ENCODE results near the gene CAPN13. TPM values are rescaled to one million over a fixed set of nuclear protein-coding genes. Genes with fewer than 3 reads are reported as not detected.

The CAPN13 gene
- total RNA-seq, 1 experiment from 2014 or later = 5.7 TPM

DNA sequence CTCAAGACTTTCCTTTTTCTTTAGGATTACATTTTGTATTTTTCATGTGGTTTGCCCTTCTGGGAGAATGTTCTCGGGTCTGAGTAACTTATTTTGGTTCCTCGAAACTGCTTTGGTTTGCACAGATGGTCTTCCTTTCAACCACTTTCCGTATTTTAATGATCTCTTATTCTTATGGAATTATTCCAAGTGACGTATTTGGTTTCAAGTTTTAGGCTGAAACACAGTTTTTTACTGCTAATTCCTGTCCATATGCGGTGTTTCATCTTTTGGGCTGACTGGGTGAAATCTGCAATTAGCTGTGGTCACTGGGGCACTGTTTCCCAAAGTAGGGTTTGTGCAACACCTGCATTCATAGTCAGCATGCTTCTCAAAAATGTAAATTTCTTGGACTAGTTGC, 122.7 kb downstream of the CAPN13 start:
- H3K36me3 Mint-ChIP-seq (ENCODE audit: insufficient read depth in 1 of 3, low read depth in 3 of 3) = no peaks in the 10 kb centered on the region; a peak in 1 of 7 replicates
- Histone ChIP-seq H2BK12ac (ENCODE audit: insufficient read length, low read depth, low read length) (no peak overlapping the region), H3K9ac (ENCODE audit: extremely low read depth, insufficient read length, low read length) (no peak overlapping the region), H3K4me1 (ENCODE audit: insufficient read depth, low read length) (no peaks in the 10 kb centered on the region), H3K79me2 (ENCODE audit: insufficient read depth, low read length) (no peaks in the 10 kb centered on the region), H3K18ac (ENCODE audit: insufficient read length, low read depth, low read length) (no peak overlapping the region), H4K5ac (ENCODE audit: insufficient read length, low read depth, low read length) (no peak overlapping the region), H4K91ac (ENCODE audit: insufficient read length, low read depth, low read length) (no peak overlapping the region), H3K4me2 (ENCODE audit: insufficient read depth, insufficient read length, low read length) (no peak overlapping the region), H3K4ac (ENCODE audit: low read depth, low read length) (no peak overlapping the region), H4K20me1 (ENCODE audit: control insufficient read depth, insufficient read depth, insufficient read length) (no peaks in the 10 kb centered on the region), H3K9me3 (ENCODE audit: control insufficient read depth, low read depth, low read length) (no peaks in the 10 kb centered on the region), H3T11ph (ENCODE audit: low read length) (no peak overlapping the region), H2BK120ac (ENCODE audit: low read depth, low read length, poor library complexity, severe bottlenecking) (no peak overlapping the region), H3K56ac (ENCODE audit: insufficient read length, low read depth, low read length) (no peak overlapping the region), H3K14ac (ENCODE audit: insufficient read depth, low read length) (no peak overlapping the region), H3K27me3 (ENCODE audit: insufficient read depth, low read length) (no peaks in the 10 kb centered on the region; the same call in 1 of the 2 replicates), H2BK5ac (ENCODE audit: insufficient read length, low read length) (no peak overlapping the region), H3K23me2 (ENCODE audit: insufficient read length, low read depth, low read length, poor library complexity, severe bottlenecking) (no peaks in the 10 kb centered on the region), H3K27ac (ENCODE audit: insufficient read length, low read depth, low read length) (no peak overlapping the region), H2AK5ac (ENCODE audit: insufficient read length, low read length) (no peak overlapping the region), H2BK20ac (ENCODE audit: low read depth, low read length, poor library complexity, severe bottlenecking) (no peak overlapping the region), H2AFZ (ENCODE audit: low read length) (no peak overlapping the region), H4K8ac (replicated peaks; ENCODE audit: insufficient read length, low read depth, low read length) (no peak overlapping the region), H2BK15ac (ENCODE audit: low read depth, low read length) (no peak overlapping the region), H3K79me1 (ENCODE audit: insufficient read depth, low read depth, low read length, poor library complexity, severe bottlenecking) (no peaks in the 10 kb centered on the region), H3K23ac (ENCODE audit: insufficient read length, low read depth, low read length) (no peak overlapping the region)
- no peaks in the 10 kb centered on the region for H3K9me3 Mint-ChIP-seq
- peaks cover 2% of the 10 kb centered on the region in 2 experiments; a peak in 3 of 4 replicates for H3K4me1 Mint-ChIP-seq
- H3K27ac Mint-ChIP-seq = no peak overlapping the region
- TF ChIP-seq, protein P1, sequence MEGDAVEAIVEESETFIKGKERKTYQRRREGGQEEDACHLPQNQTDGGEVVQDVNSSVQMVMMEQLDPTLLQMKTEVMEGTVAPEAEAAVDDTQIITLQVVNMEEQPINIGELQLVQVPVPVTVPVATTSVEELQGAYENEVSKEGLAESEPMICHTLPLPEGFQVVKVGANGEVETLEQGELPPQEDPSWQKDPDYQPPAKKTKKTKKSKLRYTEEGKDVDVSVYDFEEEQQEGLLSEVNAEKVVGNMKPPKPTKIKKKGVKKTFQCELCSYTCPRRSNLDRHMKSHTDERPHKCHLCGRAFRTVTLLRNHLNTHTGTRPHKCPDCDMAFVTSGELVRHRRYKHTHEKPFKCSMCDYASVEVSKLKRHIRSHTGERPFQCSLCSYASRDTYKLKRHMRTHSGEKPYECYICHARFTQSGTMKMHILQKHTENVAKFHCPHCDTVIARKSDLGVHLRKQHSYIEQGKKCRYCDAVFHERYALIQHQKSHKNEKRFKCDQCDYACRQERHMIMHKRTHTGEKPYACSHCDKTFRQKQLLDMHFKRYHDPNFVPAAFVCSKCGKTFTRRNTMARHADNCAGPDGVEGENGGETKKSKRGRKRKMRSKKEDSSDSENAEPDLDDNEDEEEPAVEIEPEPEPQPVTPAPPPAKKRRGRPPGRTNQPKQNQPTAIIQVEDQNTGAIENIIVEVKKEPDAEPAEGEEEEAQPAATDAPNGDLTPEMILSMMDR (conservative IDR thresholded peaks at IDR 0.05) = no peak
- no peak for DNase-seq
- no peak overlapping the region for H3K4me3 Mint-ChIP-seq
- no peaks in the 10 kb centered on the region; the same call in 1 of the 2 replicates for H3K27me3 Mint-ChIP-seq (ENCODE audit: low read depth)
- no CpG with 5 or more reads among the region's 5 CpGs for WGBS (ENCODE audit: extremely low coverage, insufficient read length, low lambda C conversion rate)
